SJSA1 (cell line): ENCODE measurements around the gene CUL7. TPM values are rescaled to one million over a fixed set of nuclear protein-coding genes. Genes with fewer than 3 reads are reported as not detected.

Experiments used
- DNase-seq, 2 experiments: peaks; one replicate each; pipeline ENCODE4 v3.0.0-alpha.2; 2015 to 2020; ENCODE audit warnings: low spot score in 2 of 2, low read depth in 1 of 2
- H3K27ac ChIP-seq: fragments of 250-450 bp; sonication (Bioruptor Pico); 2 replicates; pipeline ENCODE4 v1.5.1; 2020; ENCODE audit warnings: mild to moderate bottlenecking, moderate library complexity
- H3K27me3 ChIP-seq: fragments of 250-450 bp; sonication (Bioruptor Pico); replicated peaks from 2 replicates; pipeline ENCODE4 v1.5.1; 2020; ENCODE audit warnings: mild to moderate bottlenecking, moderate library complexity
- H3K36me3 ChIP-seq: fragments of 250-450 bp; sonication (Bioruptor Pico); 2 replicates; pipeline ENCODE4 v1.5.1; 2020; ENCODE audit warnings: mild to moderate bottlenecking
- H3K4me1 ChIP-seq: fragments of 250-450 bp; sonication (Bioruptor Pico); replicated peaks from 2 replicates; pipeline ENCODE4 v1.6.1; 2021; ENCODE audit warnings: mild to moderate bottlenecking
- H3K4me3 ChIP-seq: fragments of 250-450 bp; sonication (Bioruptor Pico); 2 replicates; pipeline ENCODE4 v1.5.1; 2020; ENCODE audit warnings: mild to moderate bottlenecking
- H3K9me3 ChIP-seq: fragments of 250-450 bp; sonication (Bioruptor Pico); replicated peaks from 2 replicates; pipeline ENCODE4 v1.5.1; 2020; ENCODE audit warnings: mild to moderate bottlenecking
- total RNA-seq: library from RNA; depleted of rRNA; stranded (reverse); fragments of >200 nt; shearing (Covaris generic); gene quantifications from 2 replicates; pipeline ENCODE4 v1.2.3, GENCODE V29; 2014

CUL7 gene
- total RNA-seq, 1 experiment from 2014 or later, result 18.8 TPM

DNA sequence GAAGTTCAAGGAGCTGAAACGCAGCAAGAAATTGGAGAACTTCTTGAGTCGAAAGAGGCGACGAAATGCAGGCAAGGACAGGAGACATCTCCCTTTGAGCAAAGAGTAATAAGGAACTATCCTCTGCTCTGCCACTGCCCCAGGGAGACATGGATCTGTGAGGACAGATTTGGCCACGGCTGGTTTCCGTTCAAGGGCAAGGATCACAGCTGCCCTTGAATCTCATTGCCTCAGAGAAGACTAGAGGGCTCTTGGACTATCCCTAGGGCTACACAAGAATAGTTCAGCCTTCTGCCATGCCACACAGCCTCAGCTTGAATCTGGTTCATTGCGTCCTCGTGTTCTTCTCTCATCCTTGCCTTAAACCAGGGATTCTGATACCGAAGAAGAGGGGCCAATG is 24.5 kb downstream of the CUL7 start:
- Histone ChIP-seq H3K36me3 (peaks cover 97% of the 10 kb centered on the region), H3K4me3 (no peak overlapping the region), H3K9me3 (no peaks in the 10 kb centered on the region), H3K27me3 (no peaks in the 10 kb centered on the region), H3K4me1 (no peaks in the 10 kb centered on the region), H3K27ac (no peak overlapping the region)
- no peak for DNase-seq

- no peaks in the 10 kb centered on the region for H3K9me3 ChIP-seq
- peaks cover 92% of the 10 kb centered on the region for H3K36me3 ChIP-seq
- no peak overlapping the region for H3K27ac ChIP-seq
- H3K4me1 ChIP-seq, result peaks cover 5% of the 10 kb centered on the region
- DNase-seq, result no peak
- H3K27me3 ChIP-seq, result no peaks in the 10 kb centered on the region
- no peak overlapping the region for H3K4me3 ChIP-seq
Measured at GRCh38 chr6:43026365-43026764, 27.3 kb downstream of the CUL7 start.

DNA sequence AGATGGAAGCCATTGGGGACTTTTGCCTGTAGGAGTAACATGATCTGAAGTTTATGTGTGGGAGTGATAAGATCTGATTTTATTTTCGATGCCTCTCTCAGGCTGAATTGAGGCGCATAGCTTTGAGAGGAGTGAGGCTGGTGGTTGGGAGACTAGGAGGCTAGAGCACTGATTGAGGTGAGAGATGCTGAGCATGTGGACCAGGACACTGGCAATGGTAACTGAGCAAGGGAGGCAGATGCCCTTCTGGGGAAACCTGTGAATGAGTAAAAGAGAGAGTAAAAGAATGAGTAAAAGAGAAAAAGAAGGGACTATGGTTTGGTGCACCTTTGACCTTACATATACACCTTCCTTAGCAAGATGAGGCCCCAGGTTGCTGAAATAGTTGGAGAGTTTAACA is 29.2 kb downstream of the CUL7 start:
- DNase-seq, result no peak
- peaks cover 94% of the 10 kb centered on the region for H3K36me3 ChIP-seq
- H3K4me3 ChIP-seq, result no peak overlapping the region
- H3K27me3 ChIP-seq, result no peaks in the 10 kb centered on the region
- peaks cover 13% of the 10 kb centered on the region for H3K4me1 ChIP-seq
- no peaks in the 10 kb centered on the region for H3K9me3 ChIP-seq
- no peak overlapping the region for H3K27ac ChIP-seq

GRCh38 chr6:43021270-43022047 is 32.2 kb downstream of the CUL7 start, which contains the start of gene RRP36:
RRP36 (plus strand) TSS chr6:43021623; CDS start chr6:43021655, 32 bp downstream.
- Histone ChIP-seq H3K4me3 (peak within 1 kb of the TSS; percentile 90), H3K27ac (peak within 1 kb of the TSS; percentile 73), H3K36me3 (peaks cover 94% of the 10 kb centered on the region), H3K4me1 (peaks cover 13% of the 10 kb centered on the region), H3K9me3 (no peaks in the 10 kb centered on the region), H3K27me3 (no peaks in the 10 kb centered on the region)
- peak; percentile 56 to 82 for DNase-seq

DNA sequence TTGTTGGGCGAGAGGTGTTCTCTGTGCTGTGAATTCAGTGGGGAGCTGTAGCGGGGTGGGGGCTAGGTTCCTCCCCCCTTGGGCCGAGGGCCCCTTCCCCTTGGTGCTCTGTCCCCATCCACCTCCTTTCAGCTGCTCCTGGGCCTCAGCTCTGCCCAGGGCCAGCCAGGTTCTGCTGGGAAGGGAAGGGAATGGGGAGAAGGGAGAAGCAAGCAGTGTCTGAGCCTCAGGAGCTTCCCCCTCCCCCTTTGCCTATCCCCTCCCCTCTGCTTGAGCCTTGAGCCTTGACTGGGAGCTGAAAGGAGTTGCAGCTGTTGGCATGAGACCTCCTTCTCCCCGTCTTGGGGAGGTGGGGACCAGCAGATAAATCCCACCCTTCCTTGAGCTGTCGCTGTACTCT is 32.8 kb downstream of the CUL7 start:
- Histone ChIP-seq H3K4me3 (peak overlapping the region; percentile 90), H3K36me3 (peaks cover 94% of the 10 kb centered on the region), H3K27ac (peak overlapping the region; percentile 73), H3K27me3 (no peaks in the 10 kb centered on the region), H3K4me1 (peaks cover 13% of the 10 kb centered on the region), H3K9me3 (no peaks in the 10 kb centered on the region)
- no peak for DNase-seq

GRCh38 chr6:43020052-43020705 is 33.5 kb downstream of the CUL7 start:
- H3K36me3 ChIP-seq, result peaks cover 88% of the 10 kb centered on the region
- no peaks in the 10 kb centered on the region for H3K27me3 ChIP-seq
- DNase-seq, result no peak
- no peaks in the 10 kb centered on the region for H3K9me3 ChIP-seq
- peaks cover 13% of the 10 kb centered on the region for H3K4me1 ChIP-seq
- H3K27ac ChIP-seq, result no peak overlapping the region
- H3K4me3 ChIP-seq, result no peak overlapping the region

GRCh38 chr6:43019152-43019551 is 34.5 kb downstream of the CUL7 start:
- Histone ChIP-seq H3K9me3 (no peaks in the 10 kb centered on the region), H3K4me3 (no peak overlapping the region), H3K4me1 (peaks cover 13% of the 10 kb centered on the region), H3K27me3 (no peaks in the 10 kb centered on the region), H3K36me3 (peaks cover 77% of the 10 kb centered on the region), H3K27ac (no peak overlapping the region)
- no peak for DNase-seq

DNA sequence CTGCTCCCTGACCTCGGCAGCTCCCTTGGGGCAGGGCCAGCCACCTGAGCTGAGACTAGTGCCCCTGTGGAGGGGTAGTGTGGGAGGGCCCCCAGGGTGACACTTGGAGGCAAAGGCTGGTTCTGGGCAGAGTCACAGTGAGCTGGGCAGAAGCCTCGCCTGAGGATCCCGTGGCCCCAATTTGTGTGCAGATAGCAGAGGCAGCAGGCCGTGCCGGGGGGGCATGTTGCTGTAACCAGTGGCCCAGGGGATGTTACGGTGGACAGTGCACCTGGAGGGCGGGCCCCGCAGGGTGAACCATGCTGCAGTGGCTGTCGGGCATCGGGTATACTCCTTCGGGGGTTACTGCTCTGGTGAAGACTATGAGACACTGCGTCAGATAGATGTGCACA is 36.7 kb downstream of the CUL7 start:
- Histone ChIP-seq H3K27ac (no peak overlapping the region), H3K9me3 (no peaks in the 10 kb centered on the region), H3K4me1 (peaks cover 15% of the 10 kb centered on the region), H3K4me3 (no peak overlapping the region), H3K27me3 (no peaks in the 10 kb centered on the region), H3K36me3 (peaks cover 73% of the 10 kb centered on the region)
- DNase-seq, result no peak

DNA sequence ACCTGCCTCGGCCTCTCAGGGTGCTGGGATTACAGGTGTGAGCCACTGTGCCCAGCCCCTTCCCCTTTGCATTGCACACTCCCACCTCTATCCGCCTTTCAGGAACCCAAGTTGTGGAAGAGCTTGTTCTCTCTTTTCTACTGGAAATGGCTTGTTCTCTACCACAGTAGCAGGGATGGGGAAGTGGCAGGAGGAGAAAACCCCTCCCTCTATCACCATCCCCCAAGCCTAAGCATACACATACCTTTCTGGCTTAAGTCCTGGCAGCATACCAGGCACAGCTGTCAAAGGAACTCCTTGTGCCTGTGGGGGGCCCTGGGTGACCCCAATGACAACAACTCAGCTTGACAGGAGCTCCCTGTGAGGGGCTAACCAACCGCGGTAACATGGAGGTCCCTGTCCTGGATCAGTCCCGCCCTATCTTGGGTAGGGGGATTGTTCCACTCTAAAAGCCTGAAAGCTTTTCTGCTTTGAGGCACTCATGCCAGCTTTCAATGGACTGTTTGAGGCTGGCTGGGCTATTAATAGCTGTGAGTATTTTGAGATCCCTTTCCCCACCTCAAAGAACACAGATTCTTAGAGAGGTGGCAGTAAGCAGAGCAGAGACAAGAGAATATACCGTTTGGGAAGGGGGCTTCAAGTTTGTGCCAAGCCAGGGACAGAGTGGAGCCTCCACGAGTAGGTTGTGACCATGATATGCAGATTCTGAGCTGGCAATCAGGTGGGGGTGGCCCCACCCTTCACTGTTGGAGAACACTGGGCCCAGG is 37.3 kb downstream of the CUL7 start:
- H3K9me3 ChIP-seq, result no peaks in the 10 kb centered on the region
- H3K4me1 ChIP-seq, result peaks cover 14% of the 10 kb centered on the region
- DNase-seq, result no peak
- no peak overlapping the region for H3K27ac ChIP-seq
- H3K4me3 ChIP-seq, result no peak overlapping the region
- peaks cover 73% of the 10 kb centered on the region for H3K36me3 ChIP-seq
- no peaks in the 10 kb centered on the region for H3K27me3 ChIP-seq

DNA sequence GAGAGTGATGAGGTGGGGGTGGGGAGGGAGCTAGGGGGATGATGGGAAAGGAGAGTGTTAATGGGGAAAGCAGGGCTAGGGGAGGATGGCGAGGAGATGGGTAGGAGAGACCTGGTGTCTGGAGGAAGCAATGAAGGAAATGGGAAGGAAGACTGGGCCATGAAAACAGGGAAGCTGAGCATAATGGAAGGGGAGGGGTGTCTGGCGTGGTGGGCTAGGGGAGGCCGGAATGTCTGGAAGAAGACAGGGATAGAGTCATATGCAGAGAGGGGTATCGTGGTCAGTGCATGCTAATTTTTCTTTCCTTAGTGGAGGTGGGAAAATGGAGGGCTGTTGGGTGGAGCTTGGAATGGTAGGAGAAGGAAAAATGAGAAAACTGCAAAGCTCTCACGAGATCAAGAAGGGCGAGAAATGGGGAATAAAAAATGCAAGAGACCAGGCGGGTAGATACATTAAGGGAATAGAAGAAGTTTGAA is 39.2 kb downstream of the CUL7 start:
- peak in 1 of 2 experiments; percentile 20 for DNase-seq
- peak overlapping the region; percentile 53 for H3K27ac ChIP-seq
- peaks cover 73% of the 10 kb centered on the region for H3K36me3 ChIP-seq
- no peaks in the 10 kb centered on the region for H3K27me3 ChIP-seq
- no peaks in the 10 kb centered on the region for H3K9me3 ChIP-seq
- peaks cover 7% of the 10 kb centered on the region; the same call in 1 of the 2 replicates for H3K4me1 ChIP-seq
- peak overlapping the region; percentile 59 for H3K4me3 ChIP-seq

- Histone ChIP-seq H3K27ac (peak within 1 kb of the TSS; percentile 53), H3K4me1 (peaks cover 7% of the 10 kb centered on the region; the same call in 1 of the 2 replicates), H3K36me3 (peaks cover 73% of the 10 kb centered on the region), H3K4me3 (peak within 1 kb of the TSS; percentile 59), H3K9me3 (no peaks in the 10 kb centered on the region), H3K27me3 (no peaks in the 10 kb centered on the region)
- DNase-seq, result peak; percentile 99 to 100
Measured at GRCh38 chr6:43013843-43014433, 39.7 kb downstream of the CUL7 start, which contains the start of the genes KLHDC3 and MEA1. KLHDC3 (plus strand) TSS chr6:43014249; CDS start chr6:43017193, 2,944 bp downstream. MEA1 (minus strand) TSS chr6:43013946; CDS start chr6:43013813, 133 bp downstream.

- Histone ChIP-seq H3K27ac (peak overlapping the region; percentile 22; the same call in 1 of the 2 replicates), H3K9me3 (no peaks in the 10 kb centered on the region), H3K4me3 (peak overlapping the region; percentile 59), H3K4me1 (peaks cover 7% of the 10 kb centered on the region; the same call in 1 of the 2 replicates), H3K36me3 (peaks cover 73% of the 10 kb centered on the region), H3K27me3 (no peaks in the 10 kb centered on the region)
- DNase-seq, result peak in 1 of 2 experiments; percentile 26
Measured at GRCh38 chr6:43013097-43013842, 40.4 kb downstream of the CUL7 start.
